ENCODE measurements around the gene CFAP100.

- TF ChIP-seq, protein P1, sequence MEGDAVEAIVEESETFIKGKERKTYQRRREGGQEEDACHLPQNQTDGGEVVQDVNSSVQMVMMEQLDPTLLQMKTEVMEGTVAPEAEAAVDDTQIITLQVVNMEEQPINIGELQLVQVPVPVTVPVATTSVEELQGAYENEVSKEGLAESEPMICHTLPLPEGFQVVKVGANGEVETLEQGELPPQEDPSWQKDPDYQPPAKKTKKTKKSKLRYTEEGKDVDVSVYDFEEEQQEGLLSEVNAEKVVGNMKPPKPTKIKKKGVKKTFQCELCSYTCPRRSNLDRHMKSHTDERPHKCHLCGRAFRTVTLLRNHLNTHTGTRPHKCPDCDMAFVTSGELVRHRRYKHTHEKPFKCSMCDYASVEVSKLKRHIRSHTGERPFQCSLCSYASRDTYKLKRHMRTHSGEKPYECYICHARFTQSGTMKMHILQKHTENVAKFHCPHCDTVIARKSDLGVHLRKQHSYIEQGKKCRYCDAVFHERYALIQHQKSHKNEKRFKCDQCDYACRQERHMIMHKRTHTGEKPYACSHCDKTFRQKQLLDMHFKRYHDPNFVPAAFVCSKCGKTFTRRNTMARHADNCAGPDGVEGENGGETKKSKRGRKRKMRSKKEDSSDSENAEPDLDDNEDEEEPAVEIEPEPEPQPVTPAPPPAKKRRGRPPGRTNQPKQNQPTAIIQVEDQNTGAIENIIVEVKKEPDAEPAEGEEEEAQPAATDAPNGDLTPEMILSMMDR (IDR thresholded peaks at IDR 0.05 in 2 of 3, conservative IDR thresholded peaks at IDR 0.05 in 1 of 3; ENCODE audit: borderline replicate concordance in 1 of 3, insufficient read depth in 1 of 3, low read depth in 2 of 3, low read length in 2 of 3): no peak
- TF ChIP-seq EZH2 (IDR thresholded peaks at IDR 0.05): no peak
- no peak for TF ChIP-seq EGR1 (IDR thresholded peaks at IDR 0.05; ENCODE audit: low read depth)
- no peak for TF ChIP-seq POLR2A (IDR thresholded peaks at IDR 0.05; ENCODE audit: borderline replicate concordance, extremely low read depth, insufficient read depth, insufficient read length)
- TF ChIP-seq YY1 (IDR thresholded peaks at IDR 0.05; ENCODE audit: extremely low read depth, insufficient replicate concordance, low read depth, low read length): no peak
- TF ChIP-seq MAX (IDR thresholded peaks at IDR 0.05): no peak
- TF ChIP-seq JUND (IDR thresholded peaks at IDR 0.05): no peak
- TF ChIP-seq POLR2AphosphoS5 (IDR thresholded peaks at IDR 0.05; ENCODE audit: low read depth, low read length): no peak
- no peak for TF ChIP-seq ZNF274 (IDR thresholded peaks at IDR 0.05; ENCODE audit: low read depth, low read length)
- no peak for TF ChIP-seq CEBPB (IDR thresholded peaks at IDR 0.05; ENCODE audit: low read depth)
Observed at GRCh38 chr3:126442856-126443242, 48.1 kb downstream of the CFAP100 start.
